Raji (cell line): ENCODE measurements around the gene FBXL17.

Experiments
- POLR2A ChIP-seq: IDR thresholded peaks from 2 replicates; pipeline ENCODE4 v1.6.1; 2011; ENCODE audit warnings: low read depth, low read length, control low read depth; ENCODE audit not compliant: insufficient read depth

The FBXL17 gene

GRCh38 chr5:108249785-108250426, 132.0 kb downstream of the FBXL17 start:
- TF ChIP-seq POLR2A, result no peak

GRCh38 chr5:108249095-108249784, 132.7 kb downstream of the FBXL17 start:
- TF ChIP-seq POLR2A, result no peak

DNA sequence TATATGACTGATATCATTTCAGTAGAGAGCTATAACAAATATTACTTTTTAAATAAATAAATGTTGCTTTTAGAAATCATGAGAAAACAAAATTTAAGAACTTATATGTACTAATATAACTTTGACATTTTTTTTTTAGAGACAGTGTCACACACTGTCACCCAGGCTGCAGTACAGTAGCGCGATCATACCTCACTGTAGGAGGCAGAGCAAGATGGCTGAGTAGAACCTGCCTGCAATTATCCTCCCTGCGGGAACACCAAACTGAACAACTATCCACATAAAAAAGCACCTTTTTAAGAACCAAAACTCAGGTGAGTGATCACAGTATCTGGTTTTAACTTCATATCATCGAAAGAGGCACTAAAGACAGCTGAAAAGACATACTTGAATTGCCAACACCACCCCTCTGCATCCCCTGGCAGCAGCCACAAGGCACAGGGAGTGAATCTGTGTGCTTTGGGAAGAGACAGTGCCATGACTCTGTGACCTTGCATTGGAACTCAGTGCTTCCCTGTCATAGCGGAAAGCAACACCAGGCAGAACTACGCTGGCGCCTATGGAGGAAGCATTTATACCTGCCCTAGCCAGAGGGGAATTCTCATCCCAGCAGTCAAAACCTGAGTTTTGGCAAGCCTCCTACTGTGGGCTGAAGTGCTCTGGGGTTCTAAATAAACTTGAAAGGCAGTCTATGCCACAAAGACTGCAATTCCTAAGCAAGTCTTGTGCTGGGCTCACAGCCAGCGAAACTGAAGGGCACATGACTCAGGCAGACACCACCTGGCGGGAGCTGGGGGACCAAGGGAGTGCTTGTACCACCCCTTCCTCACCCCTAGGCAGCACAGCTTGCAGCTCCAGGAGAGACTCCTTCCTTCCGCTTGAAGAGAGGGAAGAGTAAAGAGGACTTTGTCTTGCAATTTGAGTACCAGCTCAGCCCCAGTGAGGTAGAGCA, 142.7 kb downstream of the FBXL17 start:
- no peak for TF ChIP-seq POLR2A

GRCh38 chr5:108238461-108238860, 143.4 kb downstream of the FBXL17 start:
- TF ChIP-seq POLR2A, result no peak

DNA sequence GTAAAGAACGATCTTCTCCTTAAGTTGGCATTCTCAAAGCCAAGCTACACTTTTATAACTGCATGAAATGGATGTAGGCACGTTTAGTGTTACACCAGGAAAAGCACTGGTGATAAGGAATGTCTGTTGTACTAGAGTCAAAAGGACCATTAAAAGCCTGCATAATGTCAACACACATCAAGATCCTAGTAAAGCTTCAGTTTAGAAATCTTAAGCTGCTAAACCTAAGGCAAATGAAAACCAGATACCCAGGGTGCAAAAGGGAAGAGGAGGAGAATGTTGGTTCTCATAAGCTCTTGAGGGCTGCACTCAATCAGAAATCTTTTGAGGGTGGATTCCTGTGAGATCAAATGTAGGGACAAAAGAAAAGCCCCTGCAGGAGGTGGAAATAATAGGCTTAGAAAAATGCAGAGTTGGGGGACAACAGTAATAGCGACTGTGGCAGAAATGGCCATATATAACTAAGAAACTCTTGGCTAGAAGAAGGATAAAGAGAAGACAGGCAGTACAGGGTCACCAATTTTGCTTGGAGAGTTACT, 148.2 kb downstream of the FBXL17 start:
- no peak for TF ChIP-seq POLR2A

DNA sequence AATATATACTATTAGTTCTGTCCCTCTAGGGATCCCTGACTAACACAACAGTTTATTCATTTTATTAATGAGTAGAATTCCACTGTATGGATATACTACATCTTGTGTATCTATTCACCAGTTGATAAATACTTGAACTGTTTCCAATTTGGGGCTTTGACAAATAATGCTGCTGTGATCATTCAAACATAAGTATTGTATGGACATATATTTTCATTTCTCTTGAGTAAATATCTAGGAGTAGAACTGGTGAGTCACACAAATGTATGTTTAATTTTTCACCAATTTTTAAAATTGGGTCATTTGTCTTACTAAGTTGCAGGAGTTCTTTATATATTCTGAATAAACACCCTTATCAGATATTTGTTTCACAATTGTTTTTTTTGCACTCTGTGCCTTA, 149.1 kb downstream of the FBXL17 start:
- TF ChIP-seq POLR2A, result no peak

DNA sequence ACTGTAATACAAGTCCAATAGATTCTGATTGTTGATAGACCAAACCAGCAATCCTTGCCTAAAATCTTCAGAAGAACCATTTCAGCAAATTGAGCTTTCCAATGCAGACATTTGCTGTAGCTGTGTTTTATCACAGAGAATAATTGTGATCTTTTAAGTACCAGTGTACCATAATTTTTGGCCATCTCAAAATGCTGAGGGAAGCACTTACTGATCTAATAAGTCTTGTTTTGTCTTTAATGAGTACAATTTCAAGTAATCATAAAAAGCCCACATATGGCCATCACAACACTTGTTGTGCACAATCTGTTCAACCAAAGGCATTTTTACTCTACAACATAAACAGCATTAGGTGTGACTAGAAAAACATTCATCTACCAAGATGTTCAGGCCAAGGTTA, 159.9 kb downstream of the FBXL17 start:
- no peak for TF ChIP-seq POLR2A

DNA sequence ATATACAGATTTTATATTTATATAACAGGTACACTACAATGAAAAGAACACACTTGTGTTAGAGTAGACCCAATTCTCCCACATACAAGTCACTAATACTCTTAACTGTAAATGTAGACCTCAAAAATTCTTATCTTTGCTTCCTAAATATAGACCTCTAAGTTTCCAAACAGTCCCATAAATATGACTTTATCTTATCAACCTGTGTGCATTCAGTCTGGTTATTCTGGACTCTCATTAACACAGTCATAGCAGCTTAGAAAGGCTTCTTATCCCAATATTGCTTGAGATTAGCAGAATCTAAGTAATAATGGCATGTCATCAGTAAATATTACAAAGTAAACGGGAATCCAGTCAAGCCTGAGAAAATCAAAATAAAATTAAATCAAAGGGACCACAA, 161.1 kb downstream of the FBXL17 start:
- TF ChIP-seq POLR2A, result no peak

- no peak for TF ChIP-seq POLR2A
Observed at GRCh38 chr5:108216890-108217289, 165.0 kb downstream of the FBXL17 start.

DNA sequence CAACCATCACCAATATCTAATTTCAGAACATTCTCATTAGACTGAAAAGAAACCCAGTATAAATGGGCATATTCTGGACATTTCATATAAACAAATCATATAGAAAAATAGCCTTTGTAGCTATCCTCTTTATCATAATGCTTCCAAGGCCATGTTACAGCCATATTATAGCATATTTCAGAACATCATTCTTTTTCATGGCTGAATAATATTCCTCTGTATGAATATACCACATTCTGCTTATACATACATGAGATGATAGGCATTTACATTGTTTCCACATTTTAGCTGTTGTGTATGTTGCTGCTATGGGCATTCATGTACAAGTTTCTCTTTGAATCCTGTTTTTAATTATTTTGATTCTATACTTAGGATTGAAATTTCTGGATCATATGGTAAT, 167.0 kb downstream of the FBXL17 start:
- no peak for TF ChIP-seq POLR2A

- no peak for TF ChIP-seq POLR2A
Observed at GRCh38 chr5:108212775-108213346, 169.0 kb downstream of the FBXL17 start.

DNA sequence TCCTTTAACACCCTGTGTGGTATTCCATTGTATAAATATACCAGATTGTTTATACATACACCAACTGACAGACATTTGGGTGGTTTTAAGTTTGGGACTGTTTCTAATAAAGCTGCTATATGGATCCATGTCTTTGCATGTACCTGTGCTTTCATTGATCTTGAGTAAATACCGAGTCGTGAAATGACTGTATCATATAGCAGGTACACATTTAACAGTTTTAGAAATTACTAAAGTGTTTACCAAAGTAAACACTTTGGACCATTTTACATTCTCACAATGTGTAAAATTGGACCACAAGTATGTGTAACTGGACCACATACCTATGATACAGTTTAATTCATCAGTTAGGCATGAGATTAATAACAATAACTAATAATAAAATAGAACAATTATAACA, 175.2 kb downstream of the FBXL17 start:
- TF ChIP-seq POLR2A, result no peak

- no peak for TF ChIP-seq POLR2A
Observed at GRCh38 chr5:108201721-108202120, 180.2 kb downstream of the FBXL17 start.

GRCh38 chr5:108196276-108196675, 185.6 kb downstream of the FBXL17 start:
- no peak for TF ChIP-seq POLR2A
